Measurements from ENCODE around the gene PREX1. TPM values are rescaled to one million over a fixed set of nuclear protein-coding genes. Genes with fewer than 3 reads are reported as not detected.
A peak's percentile ranks its signal among the peaks of the same experiment; 100 is the strongest.

Gene PREX1
- total RNA-seq, 1 experiment from 2014 or later, result not detected

DNA sequence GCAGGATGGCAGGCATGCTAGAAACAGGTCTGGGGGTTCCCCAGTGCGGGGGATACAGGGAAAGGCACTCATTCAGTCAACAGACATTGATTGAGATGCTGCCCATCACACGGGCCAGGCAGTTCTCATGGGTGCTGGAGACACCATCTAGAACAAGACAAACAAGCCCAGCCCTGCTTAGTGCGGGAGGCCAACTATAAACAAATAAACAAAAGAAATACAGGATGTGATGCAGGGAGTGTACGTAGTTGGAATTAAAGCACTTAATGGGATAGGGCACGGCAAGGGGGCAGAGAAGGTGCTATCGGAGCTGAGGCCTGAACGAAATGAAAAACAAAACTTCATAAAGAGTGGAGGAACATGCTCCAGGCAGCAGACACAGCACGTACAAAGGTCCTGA lies 169.3 kb downstream of the PREX1 start:
- intact Hi-C loops (cut with micrococcal nuclease), result no loop called here
- CTCF ChIA-PET, result interaction anchor here (0.7 to 12.5 kb wide), 13 partner anchors 8 to 291 kb away, joined by 3 to 365 read pairs (median 12); no protein-coding TSS in a partner anchor
- POLR2A ChIA-PET, result interaction anchor here (2.8 kb wide), 1 partner anchor 247 kb away, joined by 18 read pairs; no protein-coding TSS in a partner anchor

DNA sequence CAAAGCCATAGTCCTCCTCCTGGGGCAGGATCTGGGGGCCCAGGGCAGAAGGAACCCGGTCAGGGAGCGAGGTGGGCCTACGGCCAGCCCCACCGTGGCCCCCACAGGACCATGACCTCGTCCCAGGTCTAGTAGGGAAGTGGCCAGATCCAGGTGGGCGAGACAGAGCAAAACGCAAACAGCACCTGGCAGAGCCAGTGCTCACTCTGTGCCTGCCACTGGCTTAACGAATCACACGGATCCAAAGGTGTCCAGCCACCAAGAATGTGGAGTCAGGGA lies 169.7 kb downstream of the PREX1 start:
- POLR2A ChIA-PET, result interaction anchor here (0.6 to 2.8 kb wide), 6 partner anchors 227 to 1597 kb away, joined by 4 to 18 read pairs (median 6); no protein-coding TSS in a partner anchor
- no peak overlapping the region for H3K4me3 Mint-ChIP-seq (ENCODE audit: unreplicated experiment)
- H3K4me1 Mint-ChIP-seq (ENCODE audit: insufficient read depth, unreplicated experiment), result peaks cover 19% of the 10 kb centered on the region
- intact Hi-C loops (cut with micrococcal nuclease), result no loop called here
- DNase-seq (ENCODE audit: unreplicated experiment), result no peak
- H3K36me3 Mint-ChIP-seq (ENCODE audit: insufficient read depth, unreplicated experiment), result no peaks in the 10 kb centered on the region
- H3K27me3 Mint-ChIP-seq (ENCODE audit: insufficient read depth, unreplicated experiment), result peaks cover 51% of the 10 kb centered on the region
- BruUV-seq (replicated peaks), result no TSS peak
- H3K27ac Mint-ChIP-seq (ENCODE audit: low read depth, unreplicated experiment), result no peak overlapping the region
- no peaks in the 10 kb centered on the region for H3K9me3 Mint-ChIP-seq (ENCODE audit: unreplicated experiment)
- CTCF ChIA-PET, result interaction anchor here (0.6 to 12.5 kb wide), 44 partner anchors 8 to 980 kb away, joined by 3 to 365 read pairs (median 6); no protein-coding TSS in a partner anchor
- no peak for TF ChIP-seq CTCF (IDR thresholded peaks at IDR 0.05; ENCODE audit: unreplicated experiment)

More for the DNA sequence above, 169.3 kb downstream of the PREX1 start:
- peaks cover 51% of the 10 kb centered on the region for H3K27me3 Mint-ChIP-seq (ENCODE audit: insufficient read depth, unreplicated experiment)
- no peak overlapping the region for H3K27ac Mint-ChIP-seq (ENCODE audit: low read depth, unreplicated experiment)
- H3K36me3 Mint-ChIP-seq (ENCODE audit: insufficient read depth, unreplicated experiment), result no peaks in the 10 kb centered on the region
- no peaks in the 10 kb centered on the region for H3K9me3 Mint-ChIP-seq (ENCODE audit: unreplicated experiment)
- H3K4me3 Mint-ChIP-seq (ENCODE audit: unreplicated experiment), result no peak overlapping the region
- no peak for DNase-seq (ENCODE audit: unreplicated experiment)
- no TSS peak for BruUV-seq (replicated peaks)
- TF ChIP-seq CTCF (IDR thresholded peaks at IDR 0.05; ENCODE audit: unreplicated experiment), result no peak
- H3K4me1 Mint-ChIP-seq (ENCODE audit: insufficient read depth, unreplicated experiment), result peaks cover 19% of the 10 kb centered on the region

GRCh38 chr20:48657426-48658197 lies 170.2 kb downstream of the PREX1 start:
- ChIA-PET POLR2A (interaction anchor here (0.6 to 2.8 kb wide), 7 partner anchors 228 to 1596 kb away, joined by 4 to 18 read pairs (median 5); no protein-coding TSS in a partner anchor), CTCF (interaction anchor here (0.6 to 12.5 kb wide), 75 partner anchors 8 to 979 kb away, joined by 3 to 365 read pairs (median 4); no protein-coding TSS in a partner anchor)
- intact Hi-C loops (cut with micrococcal nuclease), result loop anchor here (1.0 kb wide), 1 partner anchor 248 kb away; no protein-coding TSS in a partner anchor
- Mint-ChIP-seq H3K4me1 (ENCODE audit: insufficient read depth, unreplicated experiment) (peaks cover 19% of the 10 kb centered on the region), H3K9me3 (ENCODE audit: unreplicated experiment) (no peaks in the 10 kb centered on the region), H3K36me3 (ENCODE audit: insufficient read depth, unreplicated experiment) (no peaks in the 10 kb centered on the region), H3K27me3 (ENCODE audit: insufficient read depth, unreplicated experiment) (peaks cover 51% of the 10 kb centered on the region), H3K4me3 (ENCODE audit: unreplicated experiment) (no peak overlapping the region), H3K27ac (ENCODE audit: low read depth, unreplicated experiment) (no peak overlapping the region)
- TF ChIP-seq CTCF (IDR thresholded peaks at IDR 0.05; ENCODE audit: unreplicated experiment), result peak; percentile 96
- DNase-seq (ENCODE audit: unreplicated experiment), result peak; percentile 88
- BruUV-seq (replicated peaks), result no TSS peak

DNA sequence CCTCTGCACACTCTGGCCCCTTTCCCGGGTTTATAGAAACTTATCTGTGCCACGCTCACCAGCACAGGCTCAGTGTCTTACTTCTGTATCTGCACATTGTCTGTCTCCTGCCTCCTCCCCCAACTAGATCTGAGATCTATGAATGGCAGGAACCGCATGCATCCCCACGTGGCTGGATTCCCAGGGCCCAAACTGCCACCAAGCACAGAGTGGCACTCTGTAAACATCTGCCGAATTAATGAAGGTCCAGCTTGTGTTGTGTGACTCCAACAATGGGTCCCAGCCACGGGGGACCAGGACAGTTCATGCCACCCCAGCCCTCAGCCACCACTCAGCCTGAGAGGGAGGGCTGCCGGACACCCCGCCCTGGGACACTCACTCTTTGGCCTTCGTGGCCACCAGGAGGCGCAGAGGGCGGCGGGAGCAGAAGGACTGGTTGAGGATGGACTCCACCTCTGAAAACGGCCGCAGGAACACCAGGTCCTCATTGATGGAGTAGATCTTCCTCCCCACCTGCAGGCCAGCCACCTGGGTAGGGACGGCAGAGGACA lies 171.1 kb downstream of the PREX1 start:
- peak; percentile 34 for TF ChIP-seq CTCF (IDR thresholded peaks at IDR 0.05; ENCODE audit: unreplicated experiment)
- intact Hi-C loops (cut with micrococcal nuclease), result loop anchor here (1.0 kb wide), 1 partner anchor 249 kb away; no protein-coding TSS in a partner anchor
- BruUV-seq (replicated peaks), result no TSS peak

More for the DNA sequence above, 171.1 kb downstream of the PREX1 start:
- no peak overlapping the region for H3K27ac Mint-ChIP-seq (ENCODE audit: low read depth, unreplicated experiment)
- no peaks in the 10 kb centered on the region for H3K9me3 Mint-ChIP-seq (ENCODE audit: unreplicated experiment)
- peaks cover 19% of the 10 kb centered on the region for H3K4me1 Mint-ChIP-seq (ENCODE audit: insufficient read depth, unreplicated experiment)
- H3K27me3 Mint-ChIP-seq (ENCODE audit: insufficient read depth, unreplicated experiment), result peaks cover 53% of the 10 kb centered on the region
- ChIA-PET POLR2A (interaction anchor here (0.7 to 2.8 kb wide), 3 partner anchors 249 to 426 kb away, joined by 3 to 18 read pairs (median 4); no protein-coding TSS in a partner anchor), CTCF (interaction anchor here (0.7 to 12.5 kb wide), 46 partner anchors 10 to 1888 kb away, joined by 3 to 365 read pairs (median 5); no protein-coding TSS in a partner anchor)
- H3K4me3 Mint-ChIP-seq (ENCODE audit: unreplicated experiment), result no peak overlapping the region
- no peaks in the 10 kb centered on the region for H3K36me3 Mint-ChIP-seq (ENCODE audit: insufficient read depth, unreplicated experiment)
- peak; percentile 66 for DNase-seq (ENCODE audit: unreplicated experiment)
